GM18870 (cell line): Measurements from ENCODE around the gene PEX11G.
"Not testable (repeated sequence)": the region's sequence is repeated elsewhere in the genome, so short reads cannot be mapped to it uniquely, and the experiment has no call there.

Experiments
- ATAC-seq: cut with Tn5 transposase; IDR thresholded peaks from one replicate; pipeline ENCODE4 v1.9.1; 2021; ENCODE audit warnings: moderate library complexity; ENCODE audit not compliant: unreplicated experiment

PEX11G gene

DNA sequence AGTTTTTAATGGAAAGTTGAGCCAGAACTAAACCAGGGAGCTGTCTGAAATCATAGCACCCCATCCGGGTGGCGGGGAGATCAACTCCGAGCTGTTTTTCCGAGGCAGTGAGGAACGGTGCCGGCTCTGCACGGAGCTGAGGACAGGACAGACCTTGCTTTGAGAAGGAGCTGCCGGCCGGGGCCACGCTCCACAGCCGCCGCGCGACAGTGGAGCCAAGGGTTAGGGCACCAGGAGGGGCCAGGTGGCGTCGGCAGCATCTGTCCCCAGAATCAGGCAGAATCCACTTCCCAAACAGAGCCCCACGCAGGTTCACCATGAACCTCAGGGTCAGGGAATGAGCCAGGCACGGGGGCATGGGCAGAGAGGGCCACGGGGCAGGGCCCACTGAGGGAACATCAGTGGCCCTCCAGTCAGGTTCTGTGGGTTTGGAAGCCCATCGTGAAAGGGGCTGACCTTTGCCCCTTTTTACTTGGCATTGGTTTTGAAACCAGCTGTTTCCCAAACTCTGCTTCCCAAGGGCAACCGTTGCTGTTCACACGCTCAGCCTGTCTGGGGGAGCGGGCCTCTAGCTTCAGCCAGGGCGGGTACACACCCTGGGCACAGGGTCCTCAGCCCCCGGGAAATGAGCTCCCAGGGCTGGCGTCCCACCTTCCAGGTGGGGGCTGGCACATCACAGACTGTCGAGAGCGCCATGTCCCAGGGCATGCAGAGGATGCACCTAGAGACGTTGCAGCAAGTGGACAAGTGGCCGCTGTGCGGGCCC is 18.1 kb downstream of the PEX11G start:
- no peak for ATAC-seq

DNA sequence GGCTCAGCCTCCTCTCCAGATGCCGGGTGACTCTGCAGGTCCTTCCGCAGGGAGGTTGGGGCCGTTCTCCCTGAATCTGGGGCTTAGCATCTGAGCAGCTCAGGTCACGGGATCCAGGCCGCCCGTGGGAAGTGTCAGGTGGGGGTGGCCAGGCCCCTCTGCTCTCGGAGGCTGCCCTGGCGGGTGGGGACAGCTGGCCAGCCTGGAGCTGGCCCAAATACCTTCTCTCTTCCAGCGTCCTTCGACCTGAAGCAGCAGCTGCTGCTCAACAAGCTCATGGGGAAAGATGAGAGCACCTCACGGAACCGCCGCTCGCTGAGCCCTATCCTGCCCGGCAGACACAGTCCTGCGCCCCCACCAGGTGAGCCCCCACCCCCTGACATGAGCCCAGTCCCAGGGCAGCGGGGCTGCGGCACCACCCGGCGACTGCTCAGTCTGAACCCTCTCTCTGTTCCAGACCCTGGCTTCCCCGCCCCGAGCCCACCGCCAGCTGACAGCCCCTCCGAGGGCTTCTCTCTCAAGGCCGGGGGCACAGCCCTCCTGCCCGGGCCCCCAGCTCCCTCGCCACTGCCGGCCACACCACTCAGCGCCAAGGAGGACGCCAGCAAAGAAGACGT is 19.1 kb downstream of the PEX11G start:
- no peak for ATAC-seq

DNA sequence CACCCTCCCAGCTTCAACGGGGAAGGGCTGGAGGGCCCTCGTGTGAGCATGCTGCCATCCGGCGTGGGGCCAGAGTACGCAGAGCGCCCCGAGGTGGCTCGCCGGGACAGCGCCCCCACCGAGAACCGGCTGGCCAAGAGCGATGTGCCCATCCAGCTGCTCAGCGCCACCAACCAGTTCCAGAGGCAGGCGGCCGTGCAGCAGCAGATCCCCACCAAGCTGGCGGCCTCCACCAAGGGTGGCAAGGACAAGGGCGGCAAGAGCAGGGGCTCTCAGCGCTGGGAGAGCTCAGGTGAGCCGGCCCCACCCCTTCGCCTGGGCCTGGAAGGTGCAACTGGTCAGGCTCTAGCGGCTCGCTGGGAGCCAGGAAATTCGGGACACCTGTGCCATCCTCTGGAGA is 20.0 kb downstream of the PEX11G start:
- ATAC-seq, result no peak

DNA sequence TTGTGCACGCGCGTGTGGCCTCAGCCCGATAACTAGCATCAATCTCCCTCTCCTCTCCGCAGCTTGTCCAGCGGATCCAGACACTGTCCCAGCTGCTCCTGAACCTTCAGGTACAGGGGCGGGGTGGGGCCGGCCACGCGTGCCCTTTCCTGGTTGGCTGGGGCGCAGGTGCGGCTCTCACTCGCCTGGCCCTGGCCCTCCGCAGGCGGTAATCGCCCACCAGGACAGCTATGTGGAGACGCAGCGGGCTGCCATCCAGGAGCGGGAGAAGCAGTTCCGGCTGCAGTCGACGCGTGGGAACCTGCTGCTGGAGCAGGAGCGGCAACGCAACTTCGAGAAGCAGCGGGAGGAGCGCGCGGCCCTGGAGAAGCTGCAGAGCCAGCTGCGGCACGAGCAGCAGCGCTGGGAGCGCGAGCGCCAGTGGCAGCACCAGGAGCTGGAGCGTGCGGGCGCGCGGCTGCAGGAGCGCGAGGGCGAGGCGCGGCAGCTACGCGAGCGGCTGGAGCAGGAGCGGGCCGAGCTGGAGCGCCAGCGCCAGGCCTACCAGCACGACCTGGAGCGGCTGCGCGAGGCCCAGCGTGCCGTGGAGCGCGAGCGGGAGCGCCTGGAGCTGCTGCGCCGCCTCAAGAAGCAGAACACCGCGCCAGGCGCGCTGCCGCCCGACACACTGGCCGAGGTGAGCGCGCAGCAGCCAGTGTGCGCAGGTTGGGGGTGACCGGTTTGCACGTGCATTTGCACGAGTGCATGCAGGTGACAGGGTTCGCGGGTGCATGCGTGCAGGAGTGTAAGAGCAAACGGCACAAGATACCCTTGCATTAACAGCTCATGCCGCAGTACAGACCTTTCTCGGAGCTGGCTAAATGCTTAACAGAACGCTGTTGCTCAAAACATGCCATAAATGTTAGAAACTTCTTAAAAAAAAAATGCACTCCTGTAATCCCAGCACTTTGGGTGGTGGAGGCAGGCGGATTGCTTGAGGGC is 21.5 kb downstream of the PEX11G start:
- ATAC-seq, result no peak

DNA sequence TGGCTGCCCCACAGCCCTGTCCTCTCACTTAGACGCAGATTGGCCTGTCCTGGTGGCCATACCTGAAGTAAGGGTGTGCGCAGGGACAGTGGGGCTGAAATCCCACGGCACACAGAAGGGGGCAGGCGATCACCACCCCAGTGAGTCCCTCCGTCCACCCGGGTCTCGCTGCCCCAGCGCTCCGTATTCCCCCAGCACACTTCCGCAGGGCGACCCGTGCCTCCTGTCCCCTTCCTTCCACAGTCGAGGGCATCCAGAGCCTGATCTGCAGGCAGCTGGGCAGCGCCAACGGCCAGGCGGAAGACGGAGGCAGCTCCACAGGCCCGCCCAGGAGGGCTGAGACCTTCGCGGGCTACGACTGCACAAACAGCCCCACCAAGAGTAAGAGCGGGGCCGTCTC is 25.3 kb downstream of the PEX11G start:
- ATAC-seq, result no peak

DNA sequence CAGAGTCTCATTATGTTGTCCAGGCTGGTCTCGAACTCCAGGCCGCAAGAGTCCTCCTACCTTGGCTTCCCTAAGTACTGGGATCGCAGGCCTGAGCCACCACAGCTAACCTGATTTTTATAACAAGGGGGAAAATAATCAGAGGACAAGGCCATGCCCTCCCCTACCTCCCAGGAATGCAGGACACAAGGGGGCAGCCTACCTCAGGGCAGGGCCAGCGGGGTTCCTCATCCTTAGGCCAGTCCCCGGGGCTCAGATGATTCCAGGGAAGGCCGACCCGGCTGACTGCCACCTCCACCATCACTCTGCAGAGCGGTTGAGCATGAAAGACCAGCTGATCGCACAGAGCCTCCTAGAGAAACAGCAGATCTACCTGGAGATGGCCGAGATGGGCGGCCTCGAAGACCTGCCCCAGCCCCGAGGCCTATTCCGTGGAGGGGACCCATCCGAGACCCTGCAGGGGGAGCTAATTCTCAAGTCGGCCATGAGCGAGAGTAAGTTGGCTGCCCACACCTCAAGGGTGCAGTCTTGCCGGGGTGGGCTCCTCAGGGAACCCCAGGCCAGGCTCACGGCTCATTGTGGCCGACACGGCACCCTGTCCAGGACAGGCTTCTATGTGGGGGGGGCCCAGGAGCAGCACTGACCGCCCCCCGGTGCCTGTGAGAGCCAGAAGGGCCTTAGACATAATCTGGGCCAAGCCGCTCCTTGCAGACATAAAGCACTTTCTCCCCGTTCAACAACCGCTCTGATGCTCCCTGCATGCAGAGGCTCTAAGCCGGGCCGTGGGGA is 26.8 kb downstream of the PEX11G start:
- no peak for ATAC-seq

DNA sequence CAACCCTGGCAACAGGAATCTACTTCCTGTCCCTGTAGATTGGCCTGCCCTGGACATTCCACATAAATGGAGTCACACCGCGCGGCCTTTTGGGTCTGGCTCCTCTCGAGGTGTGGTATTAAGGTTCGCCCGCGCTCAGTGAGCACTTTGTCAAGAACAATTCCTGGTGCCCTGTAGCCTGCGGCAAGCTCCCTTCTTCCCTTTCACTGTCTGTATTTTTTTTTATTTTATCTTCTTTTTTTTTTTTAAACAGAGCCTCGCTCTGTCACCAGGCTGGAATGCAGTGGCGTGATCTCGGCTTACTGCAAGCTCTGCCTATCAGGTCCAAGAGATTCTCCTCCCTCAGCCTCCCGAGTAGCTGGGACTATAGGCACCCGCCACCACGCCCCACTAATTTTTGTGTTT is 28.3 kb downstream of the PEX11G start:
- ATAC-seq, result no peak

DNA sequence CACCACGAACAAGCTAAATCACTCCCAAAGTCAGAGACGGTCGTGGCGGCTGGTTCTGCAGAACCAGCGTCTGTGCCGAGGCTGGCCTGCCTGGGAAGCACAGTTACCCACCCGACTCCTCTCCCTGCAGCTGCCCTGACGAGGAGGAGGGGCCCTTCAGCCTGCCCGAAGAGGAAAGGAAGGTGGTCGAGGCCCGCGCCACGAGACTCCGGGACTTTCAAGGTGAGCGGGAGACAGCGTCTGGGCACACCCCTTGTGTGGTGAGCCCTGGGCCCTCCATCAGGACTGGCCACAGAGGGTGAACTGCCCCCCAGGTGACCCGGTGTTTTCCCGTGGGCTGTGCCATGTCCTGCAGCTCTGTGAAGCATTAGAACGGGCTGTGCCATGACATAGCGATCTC is 29.1 kb downstream of the PEX11G start:
- no peak for ATAC-seq

DNA sequence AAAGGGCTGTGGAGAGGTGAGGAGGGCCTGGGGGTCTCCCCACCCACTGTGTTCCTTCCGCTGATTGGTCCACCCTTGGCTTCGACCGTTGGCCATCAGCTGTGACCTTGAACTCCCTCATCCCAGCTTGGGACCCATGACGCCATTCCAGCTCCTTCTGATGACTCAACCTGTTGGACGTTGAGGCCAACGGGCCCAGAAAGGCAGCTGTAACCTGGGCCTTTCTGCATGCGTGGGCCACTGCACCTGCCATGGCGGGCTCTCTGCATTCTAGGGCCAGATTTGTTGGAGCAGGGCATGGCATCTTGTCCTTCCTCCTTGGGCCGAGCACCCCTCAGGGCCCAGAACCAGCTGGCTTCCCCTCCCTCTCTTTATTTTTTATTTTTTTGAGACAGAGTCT is 30.2 kb downstream of the PEX11G start:
- no peak for ATAC-seq

DNA sequence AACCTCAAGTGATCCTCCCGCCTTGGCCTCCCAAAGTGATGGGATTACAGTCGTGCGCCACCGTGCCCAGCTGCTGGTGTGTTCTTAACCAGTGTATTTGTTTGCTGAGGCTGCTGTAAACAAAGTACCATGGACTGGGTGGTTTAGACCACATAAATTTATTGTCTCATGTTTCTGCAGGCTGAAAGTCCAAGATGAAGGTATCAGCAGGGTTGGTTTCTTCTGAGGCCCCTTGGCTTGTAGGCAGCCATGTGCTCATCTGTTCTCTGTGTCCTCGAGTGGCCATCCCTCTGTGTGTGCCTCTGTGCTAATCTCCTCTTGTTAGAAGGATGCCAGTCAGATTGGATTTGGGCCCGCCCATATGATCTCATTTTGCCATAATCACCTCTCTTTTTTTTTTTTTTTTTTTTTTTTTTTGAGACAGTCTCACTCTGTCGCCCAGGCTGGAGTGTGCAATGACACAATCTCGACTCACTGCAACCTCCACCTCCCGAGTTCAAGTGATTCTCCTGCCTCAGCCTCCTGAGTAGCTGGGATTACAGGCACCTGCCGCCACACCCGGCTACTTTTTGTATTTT is 31.8 kb downstream of the PEX11G start:
- ATAC-seq, result no peak

DNA sequence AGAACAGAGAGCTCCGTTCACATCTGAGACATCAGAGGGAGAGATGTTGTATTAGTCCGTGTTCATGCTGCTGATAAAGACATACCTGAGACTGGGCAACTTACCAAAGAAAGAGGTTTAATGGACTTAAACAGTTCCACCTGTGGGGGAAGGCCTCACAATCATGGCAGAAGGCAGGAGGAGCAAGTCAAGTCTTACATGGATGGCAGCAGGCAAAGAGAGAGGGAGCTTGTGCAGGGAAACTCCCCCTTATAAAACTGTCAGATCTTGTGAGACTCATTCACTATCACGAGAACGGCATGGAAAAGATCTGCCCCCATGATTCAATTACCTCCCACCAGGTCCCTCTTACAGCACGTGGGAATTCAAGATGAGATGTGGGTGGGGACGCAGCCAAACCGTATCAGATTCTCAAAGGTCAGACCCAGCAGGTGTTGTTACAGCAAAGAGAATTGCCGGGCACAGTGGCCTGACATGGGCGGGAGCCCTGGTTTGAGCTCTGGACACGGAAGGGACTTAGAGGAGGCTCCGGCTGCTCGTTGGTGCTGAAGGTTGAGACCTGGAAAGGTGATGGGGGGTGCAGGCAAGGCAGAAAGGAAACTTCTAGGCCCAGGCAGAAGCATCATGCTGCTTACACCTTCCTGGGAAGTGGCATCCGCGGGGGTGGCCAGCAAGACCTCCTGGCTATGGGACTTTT is 33.1 kb downstream of the PEX11G start:
- ATAC-seq, result no peak

DNA sequence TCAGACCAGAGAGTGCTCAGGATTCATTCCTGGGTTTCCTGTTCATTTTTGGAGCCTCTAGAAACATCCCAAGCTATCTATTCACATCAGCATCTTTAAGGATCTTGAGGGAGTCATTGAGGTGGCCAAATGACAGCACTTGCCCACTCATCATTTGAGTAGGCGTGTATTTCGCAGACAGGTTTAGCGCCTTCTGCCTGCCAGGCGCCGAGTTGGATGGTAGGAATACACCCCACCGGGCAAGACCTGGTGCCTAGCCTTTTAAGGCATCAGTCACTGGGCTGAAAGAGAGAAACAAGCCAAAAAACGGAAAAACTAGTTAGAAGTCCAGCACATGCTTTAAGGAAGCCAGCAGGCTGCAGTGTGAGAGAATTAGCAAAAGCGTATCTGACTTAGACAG is 33.8 kb downstream of the PEX11G start:
- no peak for ATAC-seq

DNA sequence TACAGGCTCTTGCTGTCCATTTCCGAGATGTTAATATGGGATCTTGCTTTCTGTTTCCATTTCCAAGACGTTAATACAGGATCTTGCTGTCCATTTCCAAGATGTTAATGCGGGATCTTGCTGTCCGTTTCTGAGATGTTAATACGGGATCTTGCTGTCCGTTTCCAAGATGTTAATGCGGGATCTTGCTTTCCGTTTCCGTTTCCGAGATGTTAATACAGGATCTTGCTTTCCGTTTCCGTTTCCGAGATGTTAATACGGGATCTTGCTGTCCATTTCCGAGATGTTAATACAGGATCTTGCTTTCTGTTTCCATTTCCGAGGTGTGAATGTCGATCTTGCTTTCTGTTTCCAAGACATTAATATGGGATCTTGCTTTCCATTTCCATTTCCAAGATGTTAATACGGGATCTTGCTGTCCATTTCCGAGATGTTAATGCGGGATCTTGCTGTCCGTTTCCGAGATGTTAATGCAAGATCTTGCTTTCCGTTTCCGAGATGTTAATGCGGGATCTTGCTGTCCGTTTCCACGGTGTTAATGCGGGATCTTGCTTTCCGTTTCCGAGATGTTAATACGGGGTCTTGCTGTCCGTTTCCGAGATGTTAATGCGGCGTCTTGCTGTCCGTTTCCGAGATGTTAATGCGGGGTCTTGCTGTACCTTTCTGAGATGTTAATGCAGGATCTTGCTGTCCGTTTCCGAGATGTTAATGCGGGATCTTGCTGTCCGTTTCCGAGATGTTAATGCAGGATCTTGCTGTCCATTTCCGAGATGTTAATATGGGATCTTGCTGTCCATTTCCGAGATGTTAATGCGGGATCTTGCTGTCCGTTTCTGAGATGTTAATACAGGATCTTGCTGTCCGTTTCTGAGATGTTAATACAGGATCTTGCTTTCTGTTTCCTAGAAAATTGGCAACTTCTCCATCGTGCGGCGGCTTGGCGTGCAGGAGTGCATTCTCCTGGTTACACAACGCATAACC is 38.3 kb downstream of the PEX11G start:
- ATAC-seq, result no peak

DNA sequence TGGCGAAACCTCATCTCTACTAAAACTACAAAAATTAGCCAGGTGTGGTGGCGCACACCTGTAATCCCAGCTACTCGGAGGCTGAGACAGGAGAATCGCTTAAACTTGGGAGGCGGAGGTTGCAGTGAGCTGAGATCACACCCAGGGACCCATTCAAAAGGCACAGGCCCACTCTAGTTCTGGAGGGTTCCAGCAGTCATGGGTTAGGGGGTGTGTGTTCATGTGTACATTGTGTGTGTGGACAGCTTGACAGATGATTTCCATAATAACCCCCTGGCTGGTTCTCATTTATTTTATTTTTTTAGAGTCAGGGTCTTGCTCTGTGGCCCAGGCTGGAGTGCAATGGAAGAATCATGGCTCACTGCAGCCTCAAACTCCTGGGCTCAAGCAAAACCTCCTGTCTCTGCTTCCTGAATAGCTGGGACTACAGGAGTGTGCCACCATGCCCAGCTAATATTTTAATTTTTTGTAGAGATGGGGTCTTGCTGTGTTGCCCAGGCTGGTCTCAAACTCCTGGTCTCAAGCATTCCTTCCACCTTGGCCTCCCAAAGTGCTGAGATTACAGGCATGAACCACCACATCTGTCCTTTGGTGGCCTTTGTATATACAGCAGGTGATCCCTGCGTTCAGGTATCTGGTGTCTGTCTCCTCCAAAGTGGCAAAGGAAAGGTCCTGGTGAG is 39.3 kb downstream of the PEX11G start:
- ATAC-seq, result not testable (repeated sequence)

DNA sequence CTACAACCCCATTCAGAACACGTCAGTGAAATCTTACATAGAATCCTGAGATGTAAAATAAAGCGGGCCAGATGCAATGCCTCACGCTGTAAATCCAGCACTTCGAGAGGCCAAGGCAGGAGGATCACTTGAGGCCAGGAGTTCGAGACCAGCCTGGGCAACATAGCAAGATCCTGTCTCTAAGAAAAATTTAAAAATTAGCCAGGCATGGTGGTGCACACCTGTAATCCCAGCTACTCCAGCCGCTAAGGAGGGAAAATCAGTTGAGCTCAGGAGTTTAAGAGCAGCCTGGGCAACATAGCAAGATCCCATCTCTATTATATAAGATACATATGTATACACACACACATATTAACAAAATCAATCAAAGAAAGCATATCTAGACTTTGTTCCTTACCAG is 41.2 kb downstream of the PEX11G start:
- no peak for ATAC-seq

DNA sequence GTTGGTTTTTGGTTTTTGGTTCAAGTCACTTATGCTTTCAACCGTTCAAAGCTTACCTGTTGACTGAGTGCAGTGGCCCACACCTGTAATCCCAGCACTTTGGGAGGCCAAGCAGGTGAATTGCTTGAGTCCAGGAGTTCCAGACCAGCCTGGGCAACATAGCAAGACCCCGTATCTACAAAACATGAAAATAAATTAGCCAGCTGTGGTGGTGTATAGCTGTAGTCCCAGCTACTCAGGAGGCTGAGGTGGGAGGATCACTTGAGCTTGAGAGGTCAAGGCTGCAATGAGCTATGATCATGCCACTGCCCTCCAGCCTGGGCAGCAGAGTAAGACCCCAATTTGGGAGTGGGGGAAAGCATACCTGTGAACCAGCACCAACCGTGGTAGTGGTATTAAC is 43.7 kb downstream of the PEX11G start:
- no peak for ATAC-seq

DNA sequence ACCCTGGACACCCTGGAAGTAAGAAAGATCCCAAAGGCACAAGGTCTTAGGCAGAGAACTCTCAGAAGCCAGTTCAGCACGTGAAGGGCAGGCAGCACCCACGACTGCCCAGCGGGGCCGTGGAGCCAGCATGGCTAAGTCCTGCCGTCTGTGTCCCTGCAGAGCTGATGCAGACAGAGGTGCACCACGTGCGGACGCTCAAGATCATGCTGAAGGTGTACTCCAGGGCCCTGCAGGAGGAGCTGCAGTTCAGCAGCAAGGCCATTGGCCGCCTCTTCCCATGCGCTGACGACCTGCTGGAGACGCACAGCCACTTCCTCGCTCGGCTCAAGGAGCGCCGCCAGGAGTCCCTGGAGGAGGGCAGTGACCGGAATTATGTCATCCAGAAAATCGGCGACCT is 44.8 kb downstream of the PEX11G start:
- ATAC-seq, result no peak

DNA sequence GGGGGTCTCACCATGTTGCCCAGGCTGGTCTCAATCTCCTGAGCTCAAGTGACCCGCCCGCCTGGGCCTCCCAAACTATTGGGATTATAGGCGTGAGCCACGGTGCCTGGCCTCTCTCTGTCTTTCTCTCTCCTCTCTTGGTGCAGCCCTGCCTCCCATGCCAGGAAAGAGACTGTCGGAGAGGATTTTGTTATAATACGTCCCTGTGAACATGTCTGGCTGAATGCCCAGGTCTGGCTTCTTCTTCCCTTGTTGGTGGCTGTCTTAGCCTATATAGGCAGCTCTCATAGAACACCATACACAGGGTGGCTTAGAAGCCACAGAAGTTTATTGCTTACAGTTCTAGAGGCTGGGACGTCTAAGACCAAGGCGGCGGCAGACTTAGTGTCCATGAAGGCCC is 46.4 kb downstream of the PEX11G start:
- ATAC-seq, result no peak
